Skin epidermis (tissue), 12 donors: ENCODE results near the gene RHOF.

Source experiments
- H3K27ac ChIP-seq, 21 experiments: fragments of 200-600 bp; sonication (generic) in 11 of 21; one replicate each; pipeline ENCODE4 v1.5.0; 2020; ENCODE audit warnings: mild to moderate bottlenecking in 3 of 21, inconsistent platforms in 2 of 21, moderate library complexity in 2 of 21
- H3K4me3 ChIP-seq, 7 experiments: fragments of 200-600 bp; sonication (generic) in 2 of 7; one replicate each; pipeline ENCODE4 v1.5.0; 2020; ENCODE audit warnings: inconsistent platforms in 2 of 7, mild to moderate bottlenecking in 2 of 7, moderate library complexity in 1 of 7

RHOF gene

GRCh38 chr12:121796855-121797751 is 3.6 kb upstream of the RHOF start:
- peak overlapping the region in 19 of 21 experiments; percentile 25 to 100 (median 100) for H3K27ac ChIP-seq
- H3K4me3 ChIP-seq = peak overlapping the region; percentile 11 to 91 (median 62)

- Histone ChIP-seq H3K4me3 (peak overlapping the region in 6 of 7 experiments; percentile 3 to 60 (median 42)), H3K27ac (peak overlapping the region in 18 of 21 experiments; percentile 14 to 100 (median 82))
Measured at GRCh38 chr12:121795034-121795968, 1.8 kb upstream of the RHOF start.

- H3K4me3 ChIP-seq = peak overlapping the region; percentile 3 to 60 (median 46)
Measured at GRCh38 chr12:121794534-121795033, 1.1 kb upstream of the RHOF start.

GRCh38 chr12:121793838-121794533 is 498 bp upstream of the RHOF start:
- Histone ChIP-seq H3K27ac (peak overlapping the region in 19 of 21 experiments; percentile 52 to 100 (median 78)), H3K4me3 (peak overlapping the region; percentile 39 to 60 (median 48))

More at GRCh38 chr12:121794534-121795033, 1.1 kb upstream of the RHOF start:
- peak overlapping the region in 20 of 21 experiments; percentile 48 to 100 (median 72) for H3K27ac ChIP-seq

GRCh38 chr12:121792607-121793439 is 665 bp downstream of the RHOF start:
- peak overlapping the region in 19 of 21 experiments; percentile 47 to 100 (median 74) for H3K27ac ChIP-seq

GRCh38 chr12:121791671-121792551 is 1.6 kb downstream of the RHOF start:
- Histone ChIP-seq H3K27ac (peak overlapping the region in 16 of 21 experiments; percentile 59 to 100 (median 77)), H3K4me3 (peak overlapping the region; percentile 39 to 60 (median 48))

More at GRCh38 chr12:121792607-121793439, 665 bp downstream of the RHOF start:
- H3K4me3 ChIP-seq = peak overlapping the region; percentile 39 to 60 (median 48)

- peak overlapping the region in 16 of 21 experiments; percentile 11 to 100 (median 84) for H3K27ac ChIP-seq
- H3K4me3 ChIP-seq = peak overlapping the region in 1 of 7 experiments; percentile 7
Measured at GRCh38 chr12:121790785-121791184, 2.7 kb downstream of the RHOF start.

- Histone ChIP-seq H3K4me3 (peak overlapping the region in 5 of 7 experiments; percentile 7 to 21 (median 17)), H3K27ac (peak overlapping the region in 20 of 21 experiments; percentile 17 to 100 (median 82))
Measured at GRCh38 chr12:121789800-121790728, 3.4 kb downstream of the RHOF start.

GRCh38 chr12:121789233-121789781 is 4.2 kb downstream of the RHOF start:
- peak overlapping the region in 5 of 7 experiments; percentile 7 to 21 (median 17) for H3K4me3 ChIP-seq
- H3K27ac ChIP-seq = peak overlapping the region in 20 of 21 experiments; percentile 17 to 100 (median 82)

- H3K4me3 ChIP-seq = no peak overlapping the region
- H3K27ac ChIP-seq = peak overlapping the region in 15 of 21 experiments; percentile 13 to 100 (median 86)
Measured at GRCh38 chr12:121788176-121788818, 5.2 kb downstream of the RHOF start.

- Histone ChIP-seq H3K27ac (peak overlapping the region in 15 of 21 experiments; percentile 13 to 100 (median 83)), H3K4me3 (no peak overlapping the region)
Measured at GRCh38 chr12:121787063-121788025, 6.1 kb downstream of the RHOF start.

- H3K4me3 ChIP-seq = no peak overlapping the region
- peak overlapping the region in 18 of 21 experiments; percentile 9 to 100 (median 56) for H3K27ac ChIP-seq
Measured at GRCh38 chr12:121786440-121786825, 7.1 kb downstream of the RHOF start.

GRCh38 chr12:121784460-121784859 is 9.0 kb downstream of the RHOF start:
- peak overlapping the region in 13 of 21 experiments; percentile 10 to 100 (median 61) for H3K27ac ChIP-seq

GRCh38 chr12:121783766-121784165 is 9.7 kb downstream of the RHOF start:
- H3K27ac ChIP-seq = peak overlapping the region in 12 of 21 experiments; percentile 10 to 100 (median 36)
- no peak overlapping the region for H3K4me3 ChIP-seq

More at GRCh38 chr12:121784460-121784859, 9.0 kb downstream of the RHOF start:
- H3K4me3 ChIP-seq = no peak overlapping the region
